ENCODE measurements around the gene APOL6.

APOL6 gene

GRCh38 chr22:35648066-35649025 lies at the start of gene APOL6:
Gene APOL6 (plus strand): TSS chr22:35648446. CDS start chr22:35656426, 7,980 bp downstream.
- peak; percentile 59 for DNase-seq (ENCODE audit: low spot score)

- no peak for DNase-seq (ENCODE audit: low spot score)
Measured at GRCh38 chr22:35599364-35599763, 48.9 kb upstream of the APOL6 start.

- DNase-seq (ENCODE audit: low spot score): no peak
Measured at GRCh38 chr22:35600476-35600875, 47.8 kb upstream of the APOL6 start.

GRCh38 chr22:35601013-35601580 lies 47.1 kb upstream of the APOL6 start:
- no peak for DNase-seq (ENCODE audit: low spot score)

- peak; percentile 45 for DNase-seq (ENCODE audit: low spot score)
Measured at GRCh38 chr22:35601743-35602615, 46.3 kb upstream of the APOL6 start.

GRCh38 chr22:35604621-35605368 lies 43.5 kb upstream of the APOL6 start:
- DNase-seq (ENCODE audit: low spot score): no peak

GRCh38 chr22:35605369-35605680 lies 42.9 kb upstream of the APOL6 start:
- no peak for DNase-seq (ENCODE audit: low spot score)

GRCh38 chr22:35605851-35606481 lies 42.3 kb upstream of the APOL6 start:
- no peak for DNase-seq (ENCODE audit: low spot score)

- no peak for DNase-seq (ENCODE audit: low spot score)
Measured at GRCh38 chr22:35606916-35607315, 41.3 kb upstream of the APOL6 start.

- DNase-seq (ENCODE audit: low spot score): no peak
Measured at GRCh38 chr22:35608088-35608487, 40.2 kb upstream of the APOL6 start.

GRCh38 chr22:35609261-35609660 lies 39.0 kb upstream of the APOL6 start:
- no peak for DNase-seq (ENCODE audit: low spot score)

- no peak for DNase-seq (ENCODE audit: low spot score)
Measured at GRCh38 chr22:35609761-35610160, 38.5 kb upstream of the APOL6 start.

- DNase-seq (ENCODE audit: low spot score): no peak
Measured at GRCh38 chr22:35610741-35611140, 37.5 kb upstream of the APOL6 start.

GRCh38 chr22:35611200-35611890 lies 36.9 kb upstream of the APOL6 start:
- no peak for DNase-seq (ENCODE audit: low spot score)

GRCh38 chr22:35611891-35612576 lies 36.2 kb upstream of the APOL6 start:
- no peak for DNase-seq (ENCODE audit: low spot score)

GRCh38 chr22:35612903-35613302 lies 35.3 kb upstream of the APOL6 start:
- DNase-seq (ENCODE audit: low spot score): no peak

- no peak for DNase-seq (ENCODE audit: low spot score)
Measured at GRCh38 chr22:35614404-35614803, 33.8 kb upstream of the APOL6 start.

GRCh38 chr22:35615156-35615555 lies 33.1 kb upstream of the APOL6 start:
- no peak for DNase-seq (ENCODE audit: low spot score)

GRCh38 chr22:35616043-35616442 lies 32.2 kb upstream of the APOL6 start:
- no peak for DNase-seq (ENCODE audit: low spot score)

GRCh38 chr22:35617137-35617755 lies 31.0 kb upstream of the APOL6 start, which contains the start of gene MB:
Gene MB (minus strand): TSS chr22:35617329. CDS start chr22:35617257, 72 bp downstream.
- no peak for DNase-seq (ENCODE audit: low spot score)

All from AG08396 (cell line).